ENCODE results near the gene PCDHB8. TPM values are rescaled to one million over a fixed set of nuclear protein-coding genes. Genes with fewer than 3 reads are reported as not detected.
"Not testable (repeated sequence)": the region's sequence is repeated elsewhere in the genome, so short reads cannot be mapped to it uniquely, and the experiment has no call there.

PCDHB8 gene
- total and polyA plus RNA-seq, 2 donors from 2014 or later: 0.56 to 3.7 TPM

- H3K4me3 ChIP-seq (ENCODE audit: low read length in 3 of 3): no peak overlapping the region
- DNase-seq (no peak), FAIRE-seq (no peak)
- peaks cover 2 to 27% (median 10%) of the 10 kb centered on the region in 3 donors for H3K9me3 ChIP-seq (ENCODE audit: control insufficient read depth in 2 of 3, insufficient read depth in 1 of 3, low read length in 3 of 3)
- no peaks in the 10 kb centered on the region for H3K36me3 ChIP-seq (ENCODE audit: control insufficient read depth in 2 of 3, insufficient read depth in 3 of 3, low read length in 3 of 3)
- no peak overlapping the region for H3K9ac ChIP-seq (ENCODE audit: low read length in 3 of 3)
- H3K4me1 ChIP-seq (ENCODE audit: control insufficient read depth in 2 of 3, insufficient read depth in 2 of 3, low read depth in 1 of 3, low read length in 3 of 3): no peaks in the 10 kb centered on the region
- TF ChIP-seq CTCF (IDR thresholded peaks at IDR 0.05; ENCODE audit: borderline replicate concordance, extremely low read depth, insufficient read depth): no peak
- no peak overlapping the region for H3K27ac ChIP-seq (ENCODE audit: low read depth in 2 of 2, low read length in 2 of 2)
- no peaks in the 10 kb centered on the region for H3K27me3 ChIP-seq (ENCODE audit: control insufficient read depth, insufficient read depth, low read length)
- intact Hi-C loops (cut with DNase I): no loop called here
Measured at GRCh38 chr5:141155540-141156374, 21.8 kb upstream of the PCDHB8 start.

GRCh38 chr5:141157356-141157755 is 20.2 kb upstream of the PCDHB8 start:
- H3K27ac ChIP-seq (ENCODE audit: low read depth in 2 of 2, low read length in 2 of 2); H3K4me1 ChIP-seq (ENCODE audit: control insufficient read depth in 2 of 3, insufficient read depth in 2 of 3, low read depth in 1 of 3, low read length in 3 of 3); H3K4me3 ChIP-seq (ENCODE audit: low read length in 3 of 3); H3K27me3 ChIP-seq (ENCODE audit: control insufficient read depth, insufficient read depth, low read length); intact Hi-C loops (cut with DNase I); DNase-seq; H3K9ac ChIP-seq (ENCODE audit: low read length in 3 of 3); H3K36me3 ChIP-seq (ENCODE audit: control insufficient read depth in 2 of 3, insufficient read depth in 3 of 3, low read length in 3 of 3); FAIRE-seq: not testable (repeated sequence)
- H3K9me3 ChIP-seq (ENCODE audit: control insufficient read depth in 2 of 3, insufficient read depth in 1 of 3, low read length in 3 of 3): peaks cover 2 to 20% (median 10%) of the 10 kb centered on the region in 3 donors

GRCh38 chr5:141157901-141158300 is 19.7 kb upstream of the PCDHB8 start:
- DNase-seq; H3K4me1 ChIP-seq (ENCODE audit: control insufficient read depth in 2 of 3, insufficient read depth in 2 of 3, low read depth in 1 of 3, low read length in 3 of 3); intact Hi-C loops (cut with DNase I); H3K27ac ChIP-seq (ENCODE audit: low read depth in 2 of 2, low read length in 2 of 2); H3K4me3 ChIP-seq (ENCODE audit: low read length in 3 of 3); H3K36me3 ChIP-seq (ENCODE audit: control insufficient read depth in 2 of 3, insufficient read depth in 3 of 3, low read length in 3 of 3); H3K9ac ChIP-seq (ENCODE audit: low read length in 3 of 3); FAIRE-seq; H3K27me3 ChIP-seq (ENCODE audit: control insufficient read depth, insufficient read depth, low read length): not testable (repeated sequence)
- peaks cover 2 to 20% (median 10%) of the 10 kb centered on the region in 3 donors for H3K9me3 ChIP-seq (ENCODE audit: control insufficient read depth in 2 of 3, insufficient read depth in 1 of 3, low read length in 3 of 3)

GRCh38 chr5:141172381-141173204 is 5.0 kb upstream of the PCDHB8 start, which contains the start of gene PCDHB7:
Gene PCDHB7 (plus strand): TSS chr5:141172644. CDS start chr5:141172836, 192 bp downstream.
- peaks cover 2 to 18% (median 12%) of the 10 kb centered on the region in 3 donors for H3K9me3 ChIP-seq (ENCODE audit: control insufficient read depth in 2 of 3, insufficient read depth in 1 of 3, low read length in 3 of 3)
- peak; percentile 34 for TF ChIP-seq CTCF (IDR thresholded peaks at IDR 0.05; ENCODE audit: borderline replicate concordance, extremely low read depth, insufficient read depth)
- DNase-seq: peak in 3 of 5 donors; percentile 22 to 82 (median 57)

GRCh38 chr5:141174291-141175104 is 3.1 kb upstream of the PCDHB8 start:
- H3K27me3 ChIP-seq (ENCODE audit: control insufficient read depth, insufficient read depth, low read length); H3K9ac ChIP-seq (ENCODE audit: low read length in 3 of 3); intact Hi-C loops (cut with DNase I); H3K4me3 ChIP-seq (ENCODE audit: low read length in 3 of 3); H3K27ac ChIP-seq (ENCODE audit: low read depth in 2 of 2, low read length in 2 of 2); DNase-seq; H3K36me3 ChIP-seq (ENCODE audit: control insufficient read depth in 2 of 3, insufficient read depth in 3 of 3, low read length in 3 of 3); H3K4me1 ChIP-seq (ENCODE audit: control insufficient read depth in 2 of 3, insufficient read depth in 2 of 3, low read depth in 1 of 3, low read length in 3 of 3); FAIRE-seq: not testable (repeated sequence)
- peaks cover 2 to 25% (median 18%) of the 10 kb centered on the region in 3 donors for H3K9me3 ChIP-seq (ENCODE audit: control insufficient read depth in 2 of 3, insufficient read depth in 1 of 3, low read length in 3 of 3)

More at GRCh38 chr5:141172381-141173204, 5.0 kb upstream of the PCDHB8 start, which contains the start of gene PCDHB7:
- H3K36me3 ChIP-seq (ENCODE audit: control insufficient read depth in 2 of 3, insufficient read depth in 3 of 3, low read length in 3 of 3): no peaks in the 10 kb centered on the region
- no peaks in the 10 kb centered on the region for H3K4me1 ChIP-seq (ENCODE audit: control insufficient read depth in 2 of 3, insufficient read depth in 2 of 3, low read depth in 1 of 3, low read length in 3 of 3)
- H3K4me3 ChIP-seq (ENCODE audit: low read length in 3 of 3): peak within 1 kb of the TSS; percentile 40 to 55 (median 40)
- H3K9ac ChIP-seq (ENCODE audit: low read length in 3 of 3): peak within 1 kb of the TSS in 1 of 3 donors; percentile 27
- H3K27ac ChIP-seq (ENCODE audit: low read depth in 2 of 2, low read length in 2 of 2): no peak within 1 kb of the TSS
- no peak for FAIRE-seq
- intact Hi-C loops (cut with DNase I): no loop called here
- H3K27me3 ChIP-seq (ENCODE audit: control insufficient read depth, insufficient read depth, low read length): peaks cover 2% of the 10 kb centered on the region

Data from kidney (tissue), 14 donors.